ENCODE results near the gene RIIAD1. TPM values are rescaled to one million over a fixed set of nuclear protein-coding genes. Genes with fewer than 3 reads are reported as not detected.

Gene RIIAD1
- total RNA-seq, 1 experiment from 2014 or later = not detected

DNA sequence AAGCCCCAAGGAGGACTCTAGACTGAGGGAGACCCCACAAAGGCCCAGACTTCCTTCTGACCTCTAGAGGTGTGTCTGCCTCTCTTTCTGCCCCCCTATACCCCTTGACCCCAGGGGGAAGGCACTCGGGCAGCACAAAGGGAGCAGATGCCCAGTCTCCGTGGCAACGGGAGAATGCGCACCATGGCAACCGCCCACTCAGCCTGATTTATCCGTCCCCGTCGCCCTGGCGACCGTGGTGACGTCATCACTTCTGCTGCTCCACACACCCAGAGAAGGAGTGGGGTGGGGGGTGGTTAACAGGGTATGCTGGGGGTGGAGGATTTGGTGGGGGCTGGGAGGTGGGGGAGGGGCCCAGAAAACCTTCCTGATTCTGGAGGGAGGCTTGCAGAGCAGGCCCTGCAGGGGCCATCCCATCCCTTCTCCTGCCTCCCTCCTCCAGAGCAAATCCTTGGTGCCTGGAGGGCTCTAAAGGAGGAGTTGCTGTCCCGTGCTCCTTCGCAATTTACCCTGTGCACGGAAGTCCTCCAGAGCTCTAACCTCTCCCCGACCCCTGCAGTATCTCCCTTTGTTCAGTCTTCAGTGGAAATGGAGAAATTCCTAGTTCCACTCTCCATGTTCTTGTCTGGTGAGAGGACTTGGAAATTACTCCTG is 11.0 kb upstream of the RIIAD1 start:
- no TSS peak for BruUV-seq (replicated peaks)
- Histone ChIP-seq H3K27ac (ENCODE audit: low read length) (no peak overlapping the region), H3K79me2 (ENCODE audit: low read length) (no peaks in the 10 kb centered on the region), H3K4me3 (ENCODE audit: low read length) (no peak overlapping the region), H3K9me3 (ENCODE audit: low read length) (no peaks in the 10 kb centered on the region), H3K27me3 (ENCODE audit: low read length) (no peaks in the 10 kb centered on the region), H3K9me2 (replicated peaks; ENCODE audit: low read length) (no peaks in the 10 kb centered on the region), H4K20me1 (ENCODE audit: low read length) (no peaks in the 10 kb centered on the region), H3K9ac (ENCODE audit: low read length) (no peak overlapping the region), H3K4me1 (ENCODE audit: insufficient read depth, low read length) (no peaks in the 10 kb centered on the region), H2AFZ (ENCODE audit: low read length) (no peak overlapping the region), H3K36me3 (ENCODE audit: low read depth, low read length) (no peaks in the 10 kb centered on the region), H3F3A (ENCODE audit: low read length, unreplicated experiment) (no peaks in the 10 kb centered on the region), H3K4me2 (ENCODE audit: low read length) (no peak overlapping the region)
- CTCF ChIA-PET = no interaction called here
- no peak for ATAC-seq
- TF ChIP-seq, protein P1, sequence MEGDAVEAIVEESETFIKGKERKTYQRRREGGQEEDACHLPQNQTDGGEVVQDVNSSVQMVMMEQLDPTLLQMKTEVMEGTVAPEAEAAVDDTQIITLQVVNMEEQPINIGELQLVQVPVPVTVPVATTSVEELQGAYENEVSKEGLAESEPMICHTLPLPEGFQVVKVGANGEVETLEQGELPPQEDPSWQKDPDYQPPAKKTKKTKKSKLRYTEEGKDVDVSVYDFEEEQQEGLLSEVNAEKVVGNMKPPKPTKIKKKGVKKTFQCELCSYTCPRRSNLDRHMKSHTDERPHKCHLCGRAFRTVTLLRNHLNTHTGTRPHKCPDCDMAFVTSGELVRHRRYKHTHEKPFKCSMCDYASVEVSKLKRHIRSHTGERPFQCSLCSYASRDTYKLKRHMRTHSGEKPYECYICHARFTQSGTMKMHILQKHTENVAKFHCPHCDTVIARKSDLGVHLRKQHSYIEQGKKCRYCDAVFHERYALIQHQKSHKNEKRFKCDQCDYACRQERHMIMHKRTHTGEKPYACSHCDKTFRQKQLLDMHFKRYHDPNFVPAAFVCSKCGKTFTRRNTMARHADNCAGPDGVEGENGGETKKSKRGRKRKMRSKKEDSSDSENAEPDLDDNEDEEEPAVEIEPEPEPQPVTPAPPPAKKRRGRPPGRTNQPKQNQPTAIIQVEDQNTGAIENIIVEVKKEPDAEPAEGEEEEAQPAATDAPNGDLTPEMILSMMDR (conservative IDR thresholded peaks at IDR 0.05; ENCODE audit: low read depth, low read length) = no peak
- TF ChIP-seq EZH2phosphoT487 (IDR thresholded peaks at IDR 0.05; ENCODE audit: borderline replicate concordance, low read length) (no peak), EZH2 (IDR thresholded peaks at IDR 0.05; ENCODE audit: low read length, unreplicated experiment) (no peak)
- POLR2A ChIA-PET (ENCODE audit: unreplicated experiment) = no interaction called here
- intact Hi-C loops (cut with micrococcal nuclease) = no loop called here
- no peak for DNase-seq

DNA sequence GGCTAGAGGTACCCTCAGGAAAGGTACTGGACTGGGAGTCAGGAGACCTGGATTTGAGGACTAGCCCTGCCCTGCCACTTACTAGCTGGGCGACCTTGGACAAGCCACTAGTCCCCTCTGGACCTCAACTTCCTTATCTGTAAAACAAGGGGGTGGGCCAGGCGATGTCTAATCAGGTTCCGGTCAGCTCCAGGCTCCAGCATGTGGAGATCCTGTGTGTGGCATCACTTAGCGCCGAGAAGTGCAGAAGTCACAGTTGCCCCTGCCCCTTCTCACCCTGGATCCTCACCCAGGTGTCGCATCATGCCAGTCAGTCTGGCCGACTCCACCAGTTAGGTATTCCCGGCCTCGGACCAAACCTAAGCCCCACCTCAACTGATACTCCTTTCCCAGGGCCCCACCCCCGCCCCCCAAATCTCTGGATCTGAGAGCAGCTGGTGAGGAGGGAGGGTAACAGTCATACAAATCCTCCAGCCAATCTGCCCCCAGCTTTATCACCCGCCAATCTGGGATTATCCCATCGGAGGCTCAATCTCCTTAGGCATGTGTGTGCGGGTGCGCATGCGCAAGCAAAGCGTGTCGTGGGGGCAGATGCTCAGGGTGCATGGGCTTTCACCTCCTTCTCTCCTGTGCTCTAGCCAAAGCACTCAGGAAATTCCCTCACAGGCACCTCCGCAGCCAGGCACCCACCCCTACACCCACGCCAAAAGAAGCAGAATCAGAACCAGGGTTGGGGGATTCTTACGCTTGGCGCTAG is 10.1 kb upstream of the RIIAD1 start:
- Histone ChIP-seq H3K27me3 (ENCODE audit: low read length) (no peaks in the 10 kb centered on the region), H3K9me3 (ENCODE audit: low read length) (no peaks in the 10 kb centered on the region), H3K4me2 (ENCODE audit: low read length) (no peak overlapping the region), H2AFZ (ENCODE audit: low read length) (no peak overlapping the region), H3K36me3 (ENCODE audit: low read depth, low read length) (no peaks in the 10 kb centered on the region), H3F3A (ENCODE audit: low read length, unreplicated experiment) (no peaks in the 10 kb centered on the region), H3K9ac (ENCODE audit: low read length) (no peak overlapping the region), H3K27ac (ENCODE audit: low read length) (no peak overlapping the region), H4K20me1 (ENCODE audit: low read length) (no peaks in the 10 kb centered on the region), H3K4me3 (ENCODE audit: low read length) (no peak overlapping the region), H3K9me2 (replicated peaks; ENCODE audit: low read length) (no peaks in the 10 kb centered on the region), H3K4me1 (ENCODE audit: insufficient read depth, low read length) (no peaks in the 10 kb centered on the region), H3K79me2 (ENCODE audit: low read length) (no peaks in the 10 kb centered on the region)
- TF ChIP-seq EZH2 (IDR thresholded peaks at IDR 0.05; ENCODE audit: low read length, unreplicated experiment) (no peak), EZH2phosphoT487 (IDR thresholded peaks at IDR 0.05; ENCODE audit: borderline replicate concordance, low read length) (no peak)
- TF ChIP-seq, protein P1 (conservative IDR thresholded peaks at IDR 0.05; ENCODE audit: low read depth, low read length) = no peak
- intact Hi-C loops (cut with micrococcal nuclease) = no loop called here
- POLR2A ChIA-PET (ENCODE audit: unreplicated experiment) = no interaction called here
- CTCF ChIA-PET = interaction anchor here (0.7 kb wide), 1 partner anchor 135 kb away, joined by 5 read pairs; no protein-coding TSS in a partner anchor
- no peak for ATAC-seq
- no peak for DNase-seq
- no TSS peak for BruUV-seq (replicated peaks)

DNA sequence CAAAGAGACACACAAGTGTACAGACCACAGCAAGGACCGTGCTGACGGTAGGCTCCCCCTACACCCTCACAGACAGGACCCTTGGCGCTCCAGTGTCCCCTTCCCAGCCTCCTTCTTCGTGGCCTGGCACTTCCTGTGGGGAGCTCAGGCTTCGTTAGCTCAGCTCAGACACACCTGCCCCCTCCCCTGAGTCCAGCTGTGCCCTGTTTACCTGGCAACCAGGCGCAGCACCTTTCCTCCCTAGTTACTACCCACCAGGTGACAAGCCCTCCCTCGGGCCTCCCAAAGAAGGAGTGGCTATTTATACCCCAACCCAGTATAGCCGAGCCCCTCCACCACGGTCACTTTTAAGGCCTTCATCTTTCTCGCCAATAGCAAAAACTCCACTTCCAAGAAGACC is 9.4 kb upstream of the RIIAD1 start:
- DNase-seq (no peak), ATAC-seq (no peak)
- Histone ChIP-seq H4K20me1 (ENCODE audit: low read length) (no peaks in the 10 kb centered on the region), H3F3A (ENCODE audit: low read length, unreplicated experiment) (no peaks in the 10 kb centered on the region), H3K4me3 (ENCODE audit: low read length) (no peak overlapping the region), H3K4me2 (ENCODE audit: low read length) (no peak overlapping the region), H3K9me3 (ENCODE audit: low read length) (no peaks in the 10 kb centered on the region), H3K27ac (ENCODE audit: low read length) (no peak overlapping the region), H3K4me1 (ENCODE audit: insufficient read depth, low read length) (no peaks in the 10 kb centered on the region), H3K9ac (ENCODE audit: low read length) (no peak overlapping the region), H3K27me3 (ENCODE audit: low read length) (peaks cover 3% of the 10 kb centered on the region; the same call in 1 of the 2 replicates), H2AFZ (ENCODE audit: low read length) (no peak overlapping the region), H3K9me2 (replicated peaks; ENCODE audit: low read length) (no peaks in the 10 kb centered on the region), H3K36me3 (ENCODE audit: low read depth, low read length) (no peaks in the 10 kb centered on the region), H3K79me2 (ENCODE audit: low read length) (no peaks in the 10 kb centered on the region)
- POLR2A ChIA-PET (ENCODE audit: unreplicated experiment) = no interaction called here
- no peak for TF ChIP-seq EZH2 (IDR thresholded peaks at IDR 0.05; ENCODE audit: low read length, unreplicated experiment)
- TF ChIP-seq, protein P1 (conservative IDR thresholded peaks at IDR 0.05; ENCODE audit: low read depth, low read length) = no peak
- CTCF ChIA-PET = interaction anchor here (0.7 kb wide), 1 partner anchor 134 kb away, joined by 5 read pairs; no protein-coding TSS in a partner anchor
- BruUV-seq (replicated peaks) = no TSS peak
- intact Hi-C loops (cut with micrococcal nuclease) = no loop called here

All from PC-3 (cell line).